Measurements from ENCODE around the gene RPL31.

RPL31 gene

GRCh38 chr2:101001691-101002561 lies at the start of gene RPL31:
Gene RPL31 (plus strand): TSS chr2:101002289. CDS start chr2:101002702, 413 bp downstream.
- DNase-seq (ENCODE audit: low read depth), result peak; percentile 89

GRCh38 chr2:100952512-100952911 lies 49.6 kb upstream of the RPL31 start:
- DNase-seq (ENCODE audit: low read depth), result no peak

DNA sequence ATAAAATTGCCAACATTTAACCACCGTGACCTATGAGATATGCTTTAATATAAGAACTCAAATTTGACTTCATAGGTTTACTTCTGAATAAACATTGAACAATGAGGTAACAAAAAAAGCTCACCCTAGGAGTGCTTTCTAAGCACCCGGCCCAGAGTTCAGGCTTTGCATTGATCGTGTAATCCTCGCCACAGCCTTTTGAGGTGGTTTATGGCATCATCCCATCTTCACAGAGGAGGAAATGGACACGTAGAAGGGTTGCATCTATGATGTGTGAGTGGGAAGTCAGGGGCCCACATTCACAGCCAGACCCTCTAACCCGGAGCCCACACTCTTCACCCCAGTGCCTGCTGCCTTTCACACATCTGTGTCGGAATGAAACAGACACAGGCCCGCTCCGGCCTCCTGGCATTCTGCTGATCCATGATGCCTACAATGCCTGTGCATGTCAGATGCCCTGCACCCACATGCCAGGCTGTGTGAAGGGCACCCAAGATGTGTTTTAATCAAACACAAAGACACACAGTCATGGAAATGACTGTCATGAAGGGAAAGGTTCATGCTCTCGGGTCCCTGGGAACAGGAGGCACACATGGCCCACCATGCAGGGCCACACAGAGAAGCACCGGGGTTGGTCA lies 48.6 kb upstream of the RPL31 start:
- DNase-seq (ENCODE audit: low read depth), result no peak

- DNase-seq (ENCODE audit: low read depth), result no peak
Measured at GRCh38 chr2:100954044-100954420, 48.1 kb upstream of the RPL31 start.

GRCh38 chr2:100955226-100955625 lies 46.9 kb upstream of the RPL31 start:
- no peak for DNase-seq (ENCODE audit: low read depth)

DNA sequence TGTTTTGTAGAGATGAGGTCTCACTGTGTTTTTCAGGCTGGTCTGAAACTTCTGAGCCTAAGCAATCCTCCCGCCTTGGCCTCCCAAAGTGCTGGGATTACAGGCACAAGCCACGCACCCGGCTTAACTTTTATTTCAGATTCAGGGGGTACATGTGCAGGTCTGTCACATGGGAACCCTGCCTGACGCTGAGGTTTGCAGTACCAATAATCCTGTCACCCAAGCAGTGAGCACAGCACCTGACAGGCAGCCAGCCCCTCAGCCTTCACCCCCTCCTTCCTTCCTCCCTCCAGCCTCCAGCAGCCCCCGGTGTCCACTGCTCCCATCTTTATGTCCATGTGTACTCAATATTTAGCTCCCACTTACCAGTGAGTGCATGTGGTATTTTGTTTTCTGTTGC lies 46.0 kb upstream of the RPL31 start:
- no peak for DNase-seq (ENCODE audit: low read depth)

- DNase-seq (ENCODE audit: low read depth), result no peak
Measured at GRCh38 chr2:100957996-100958653, 44.0 kb upstream of the RPL31 start.

GRCh38 chr2:100959225-100959880 lies 42.7 kb upstream of the RPL31 start:
- no peak for DNase-seq (ENCODE audit: low read depth)

DNA sequence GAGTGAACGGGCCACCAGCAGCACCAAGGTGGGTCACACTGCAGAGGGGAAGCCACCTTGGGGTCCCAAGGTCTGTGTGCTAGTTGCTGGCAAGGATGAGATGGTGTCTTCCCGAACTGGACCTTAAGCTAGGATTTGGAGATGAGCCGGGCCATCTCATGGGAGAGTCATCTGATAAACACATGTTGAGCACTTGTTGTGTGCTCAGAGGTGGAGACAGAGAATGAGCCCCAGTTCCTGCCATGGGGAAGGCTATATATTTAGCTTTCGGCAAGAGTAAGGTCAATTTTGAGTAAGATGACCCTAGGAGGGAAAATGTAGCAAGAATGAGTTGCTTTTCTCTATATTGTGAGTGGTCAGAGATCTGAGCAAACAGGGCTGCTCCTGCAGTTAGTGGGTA lies 41.4 kb upstream of the RPL31 start:
- no peak for DNase-seq (ENCODE audit: low read depth)

DNA sequence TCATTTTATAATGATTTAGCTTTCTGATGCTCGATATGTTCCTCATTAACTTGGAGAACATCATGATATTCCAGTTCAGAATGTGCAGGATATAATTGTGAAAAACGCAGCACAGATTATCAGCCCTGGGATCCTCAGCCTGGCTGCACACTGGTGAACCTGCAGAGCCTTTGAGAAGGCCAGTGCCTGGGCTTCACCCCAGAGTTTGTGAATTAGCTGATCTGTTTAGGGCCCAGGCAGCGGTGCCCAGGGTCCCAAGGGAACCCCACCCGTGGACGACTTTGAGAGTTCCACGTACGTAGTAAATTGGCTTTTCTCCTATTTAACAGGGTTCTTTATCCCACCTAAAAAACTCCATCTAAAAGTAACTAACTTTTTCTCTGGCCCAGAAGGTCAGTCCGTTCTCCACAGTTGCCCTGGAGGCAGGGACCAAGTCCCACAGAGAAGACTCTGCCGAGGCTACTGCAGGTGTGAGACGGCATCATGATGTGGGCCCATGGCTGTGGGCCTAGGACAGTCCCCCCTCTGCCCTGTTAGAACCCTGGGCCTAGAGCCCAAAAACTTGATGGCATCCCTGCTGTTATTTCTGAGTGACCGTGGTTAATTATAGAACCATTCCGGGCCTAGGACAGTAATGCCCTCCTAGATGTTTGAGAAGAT lies 39.6 kb upstream of the RPL31 start:
- no peak for DNase-seq (ENCODE audit: low read depth)

- no peak for DNase-seq (ENCODE audit: low read depth)
Measured at GRCh38 chr2:100963026-100963375, 39.1 kb upstream of the RPL31 start.

DNA sequence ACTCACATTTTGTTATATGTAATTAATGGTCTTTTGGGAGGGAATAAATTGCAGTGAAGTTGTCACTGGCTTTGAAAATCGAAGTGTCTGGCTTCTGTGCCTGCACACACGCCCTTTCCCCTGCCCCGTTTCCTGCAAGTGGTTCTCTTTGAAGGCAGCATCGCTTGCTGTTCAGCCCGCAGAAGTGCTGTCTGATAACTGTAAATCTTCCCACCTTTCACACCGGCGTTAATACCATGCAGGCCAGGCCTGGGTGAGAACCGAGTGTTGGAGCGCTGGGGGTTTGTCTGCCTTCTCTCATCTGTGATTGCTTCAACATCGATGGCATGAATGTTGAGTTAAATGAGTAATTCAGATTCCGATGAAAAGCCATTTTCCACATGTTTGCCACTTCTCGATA lies 37.9 kb upstream of the RPL31 start:
- DNase-seq (ENCODE audit: low read depth), result no peak

DNA sequence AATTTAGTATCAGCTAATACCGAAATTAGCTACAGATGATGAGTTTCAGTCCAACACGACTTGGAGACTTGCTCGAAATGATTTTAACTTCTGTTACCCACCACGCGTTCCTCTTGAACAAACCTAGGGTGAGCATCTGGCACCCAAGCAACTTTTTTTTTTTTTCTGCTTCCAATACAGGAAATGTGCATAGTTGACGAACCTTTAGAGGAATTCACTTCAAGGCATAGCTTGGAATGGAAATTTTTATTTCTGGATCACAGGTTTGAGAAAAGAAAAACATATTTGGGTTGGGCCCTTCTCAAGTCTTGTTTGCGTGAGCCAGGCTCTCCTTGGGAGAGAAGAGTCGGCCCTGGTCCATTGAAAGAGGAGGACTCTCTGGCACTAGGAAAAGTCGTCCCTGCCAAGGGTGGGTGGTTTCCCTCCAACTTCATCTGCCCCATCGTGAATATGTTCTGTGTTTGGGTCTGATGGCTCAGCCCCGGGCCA lies 37.4 kb upstream of the RPL31 start:
- DNase-seq (ENCODE audit: low read depth), result no peak

- DNase-seq (ENCODE audit: low read depth), result no peak
Measured at GRCh38 chr2:100965596-100965995, 36.5 kb upstream of the RPL31 start.

DNA sequence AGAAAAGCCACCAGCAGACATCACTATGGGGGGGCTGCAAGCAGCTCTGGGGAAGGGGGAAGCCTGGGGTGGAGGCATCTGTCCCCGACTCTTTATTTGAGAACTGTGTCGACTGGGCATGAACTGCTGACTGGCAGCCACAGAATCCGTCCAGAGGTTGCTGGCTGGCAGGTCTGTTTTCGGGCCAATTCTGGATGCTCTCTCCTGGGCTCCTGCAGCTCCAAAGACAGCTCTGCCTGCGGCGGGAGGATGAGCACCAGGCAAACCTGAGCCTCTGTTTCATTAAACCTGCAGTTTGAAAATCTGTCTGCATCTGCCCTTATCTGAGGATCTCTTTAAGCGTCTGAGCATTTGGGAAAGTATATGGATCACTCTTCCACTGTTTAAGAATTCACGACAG lies 34.4 kb upstream of the RPL31 start:
- no peak for DNase-seq (ENCODE audit: low read depth)

- no peak for DNase-seq (ENCODE audit: low read depth)
Measured at GRCh38 chr2:100968146-100969145, 33.6 kb upstream of the RPL31 start.

GRCh38 chr2:100969998-100970397 lies 32.1 kb upstream of the RPL31 start:
- DNase-seq (ENCODE audit: low read depth), result no peak

DNA sequence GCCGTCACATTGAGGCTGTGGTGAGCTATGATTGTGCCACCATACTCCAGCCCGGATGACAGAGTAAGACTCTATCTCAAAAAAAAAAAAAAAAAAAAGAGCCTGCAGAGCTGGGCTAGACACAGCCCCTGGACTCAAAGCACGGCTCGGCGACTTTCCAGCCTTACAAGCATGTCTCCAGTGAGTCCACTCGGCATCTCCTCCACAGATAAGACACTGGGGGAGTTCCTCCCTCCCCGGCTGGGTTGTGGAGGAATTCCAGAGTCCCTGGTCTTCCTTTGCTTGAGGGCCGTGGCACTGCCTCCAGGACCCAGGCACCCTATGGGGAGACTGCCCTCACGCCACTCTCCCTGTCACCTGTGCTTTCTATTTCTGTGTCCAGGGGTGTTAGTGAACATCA lies 30.9 kb upstream of the RPL31 start:
- DNase-seq (ENCODE audit: low read depth), result no peak

DNA sequence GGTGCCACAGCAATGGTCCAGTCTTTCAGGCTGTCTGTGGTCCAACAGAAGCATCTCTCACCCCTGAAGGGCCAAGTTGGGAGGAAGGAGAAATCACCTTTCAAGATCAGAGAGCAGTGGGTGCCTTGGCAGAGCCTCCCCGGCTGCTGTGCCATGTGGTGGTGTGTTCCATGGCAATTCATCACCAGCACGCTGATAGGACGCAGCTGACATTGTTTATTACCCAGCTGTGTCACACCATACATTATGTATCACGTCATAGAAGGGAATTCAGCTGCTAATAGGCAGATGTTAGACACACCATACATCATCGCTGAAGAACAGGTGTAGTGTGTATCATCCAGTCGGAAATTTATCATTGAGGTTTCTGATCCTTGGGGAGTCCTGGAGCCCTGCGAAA lies 29.6 kb upstream of the RPL31 start:
- no peak for DNase-seq (ENCODE audit: low read depth)

GRCh38 chr2:100974712-100975520 lies 27.2 kb upstream of the RPL31 start:
- no peak for DNase-seq (ENCODE audit: low read depth)

All from stimulated activated CD8-positive, alpha-beta memory T cell treated with anti-CD3 and anti-CD28 coated beads, Interleukin-12 subunit alpha, Interleukin-12 subunit beta, amount 100 ng/mL, for 4 hours (primary cell).